K562 (cell line): Measurements from ENCODE around the gene COL26A1. TPM values are rescaled to one million over a fixed set of nuclear protein-coding genes. Genes with fewer than 3 reads are reported as not detected.

Experiments
- ATAC-seq: fragments of 200-7000 bp; cut with Tn5 transposase; 3 replicates; pipeline ENCODE4 v1.9.1; 2020; ENCODE audit warnings: moderate library complexity
- BruUV-seq: library from RNA; stranded (reverse); fragments of 400-500 nt; replicated peaks from 2 replicates; lab custom pipeline; 2021; lab: Mats Ljungman, UMichigan
- CTCF ChIA-PET: fragments of 300-600 bp; formaldehyde crosslinking; extraction: SDS; loops from one replicate; lab custom pipeline; 2021; ENCODE audit warnings: low intra/inter-chr PET ratio; lab: Yijun Ruan, JAX
- POLR2A ChIA-PET: fragments of 300-600, 350-650 bp; sonication (Branson Sonifier 250); formaldehyde crosslinking; extraction: SDS; loops from one replicate; lab custom pipeline; 2021; ENCODE audit warnings: antibody characterized with exemption, inconsistent platforms; lab: Yijun Ruan, JAX
- DNase-seq, 4 experiments: peaks; one replicate each; pipeline versions ENCODE4 v3.0.0 to v3.0.0-alpha.2; 2011 to 2018; ENCODE audit warnings: low spot score in 3 of 4, mixed read lengths in 3 of 4; ENCODE audit errors: extremely low read depth in 1 of 4
- FAIRE-seq: peaks from 2 replicates; lab custom pipeline; 2011; peaks lifted over from hg19 to GRCh38; lab: Jason Lieb, UNC
- H2AFZ ChIP-seq: 2 replicates; pipeline ENCODE4 v1.6.0; 2011; ENCODE audit warnings: low read depth, low read length, control low read depth, inconsistent platforms
- H3K27ac ChIP-seq: fragments of 200-600 bp; 3 replicates; pipeline ENCODE4 v1.8.0; 2011; ENCODE audit warnings: low read depth, mild to moderate bottlenecking, control low read depth, inconsistent platforms, low read length, moderate library complexity, mixed read lengths; ENCODE audit errors: extremely low read depth
- H3K27me3 ChIP-seq, 2 experiments: fragments of 300-600 bp in 1 of 2; 2 replicates in 1 of 2; 3 replicates in 1 of 2; pipeline versions ENCODE4 v1.6.0 to v1.8.0; 2011; ENCODE audit warnings: inconsistent platforms in 2 of 2, low read length in 2 of 2, mild to moderate bottlenecking in 1 of 2, mixed read lengths in 1 of 2, moderate library complexity in 1 of 2; ENCODE audit not compliant: control insufficient read depth in 2 of 2, insufficient read depth in 2 of 2
- H3K36me3 ChIP-seq: fragments of 300-600 bp; 3 replicates; pipeline ENCODE4 v1.8.0; 2011; ENCODE audit warnings: mild to moderate bottlenecking, low read length, inconsistent platforms; ENCODE audit not compliant: control insufficient read depth, insufficient read depth
- H3K4me1 ChIP-seq, 2 experiments: fragments of 200-600 bp in 1 of 2; replicated peaks in 1 of 2; 2 replicates in 1 of 2; 3 replicates in 1 of 2; pipeline versions ENCODE4 v1.5.1 to v1.8.0; 2011; ENCODE audit warnings: inconsistent platforms in 2 of 2, low read length in 2 of 2, mild to moderate bottlenecking in 1 of 2, mixed read lengths in 1 of 2, moderate library complexity in 1 of 2; ENCODE audit not compliant: control insufficient read depth in 2 of 2, insufficient read depth in 2 of 2
- H3K4me2 ChIP-seq: 2 replicates; pipeline ENCODE4 v1.6.1; 2011; ENCODE audit warnings: low read length, control low read depth, inconsistent platforms, mixed read lengths; ENCODE audit not compliant: insufficient read depth
- H3K4me3 ChIP-seq: fragments of 200-600 bp; sonication (generic), shearing (Covaris generic); 2 replicates; pipeline ENCODE4 v1.5.1; 2016; ENCODE audit warnings: control low read depth, inconsistent platforms
- H3K79me2 ChIP-seq: fragments of 200-600 bp; 3 replicates; pipeline ENCODE4 v1.8.0; 2011; ENCODE audit warnings: low read length, inconsistent platforms; ENCODE audit not compliant: control insufficient read depth, insufficient read depth
- H3K9ac ChIP-seq, 2 experiments: 2 replicates each; pipeline versions ENCODE4 v1.6.0 to v1.6.1; 2011; ENCODE audit warnings: low read depth in 2 of 2, low read length in 2 of 2, control low read depth in 1 of 2, inconsistent platforms in 1 of 2, mild to moderate bottlenecking in 1 of 2, mixed read lengths in 1 of 2; ENCODE audit not compliant: insufficient read depth in 1 of 2
- H3K9me1 ChIP-seq: one replicate; pipeline ENCODE4 v1.6.0; 2011; ENCODE audit warnings: inconsistent platforms, mild to moderate bottlenecking, low read length, moderate library complexity; ENCODE audit not compliant: control insufficient read depth, insufficient read depth
- H3K9me3 ChIP-seq: replicated peaks from 2 replicates; pipeline ENCODE4 v1.5.1; 2011; ENCODE audit warnings: low read depth, low read length, inconsistent platforms; ENCODE audit not compliant: control insufficient read depth, insufficient read depth
- H4K20me1 ChIP-seq: replicated peaks from 2 replicates; pipeline ENCODE4 v1.6.1; 2011; ENCODE audit warnings: low read length, inconsistent platforms, mixed read lengths; ENCODE audit not compliant: control insufficient read depth, insufficient read depth
- GTF3C2 ChIP-seq: IDR thresholded peaks from 3 replicates; pipeline ENCODE4 v1.6.1; 2011; ENCODE audit warnings: borderline replicate concordance, mild to moderate bottlenecking, moderate library complexity; ENCODE audit not compliant: insufficient read length; ENCODE audit errors: extremely low read depth
- MTA2 ChIP-seq: fragments of 450-650 bp; IDR thresholded peaks from 2 replicates; pipeline ENCODE4 v1.6.1; 2016; ENCODE audit warnings: low read depth
- NR4A1 ChIP-seq, 2 experiments: fragments of 250-450 bp in 1 of 2; fragments of 450-650 bp in 1 of 2; sonication (Bioruptor Pico) in 1 of 2; IDR thresholded peaks; 2 replicates each; pipeline versions ENCODE4 v1.4.0 to v1.6.1; 2016 to 2020; ENCODE audit warnings: mild to moderate bottlenecking in 2 of 2, missing compliant biosample characterization in 1 of 2, missing genetic modification characterization in 1 of 2, moderate library complexity in 1 of 2
- PKNOX1 ChIP-seq: fragments of 450-650 bp; IDR thresholded peaks from 2 replicates; pipeline ENCODE4 v1.6.1; 2016
- POLR3G ChIP-seq: IDR thresholded peaks from 2 replicates; pipeline ENCODE4 v1.6.1; 2011; ENCODE audit not compliant: insufficient read length, insufficient replicate concordance; ENCODE audit errors: extremely low read depth
- ZBTB11 ChIP-seq, 3 experiments: fragments of 200-800 bp in 1 of 3; fragments of 250-450 bp in 1 of 3; fragments of 450-650 bp in 1 of 3; sonication (Bioruptor Pico) in 1 of 3; sonication (Bioruptor generic) in 1 of 3; formaldehyde crosslinking in 1 of 3; IDR thresholded peaks; 2 replicates each; pipeline versions ENCODE4 v1.6.1 to v1.8.0; 2016 to 2022; ENCODE audit warnings: mild to moderate bottlenecking in 2 of 3, missing genetic modification characterization in 2 of 3, missing compliant biosample characterization in 1 of 3, moderate library complexity in 1 of 3
- ZNF395 ChIP-seq: fragments of 200-800 bp; sonication (Bioruptor generic); IDR thresholded peaks from 2 replicates; pipeline ENCODE4 v1.6.1; 2017; ENCODE audit warnings: missing genetic modification characterization, missing compliant biosample characterization
- ZNF449 ChIP-seq: fragments of 250-450 bp; sonication (Bioruptor Pico); IDR thresholded peaks from 2 replicates; pipeline ENCODE4 v1.8.0; 2022; ENCODE audit warnings: moderate library complexity, mild to moderate bottlenecking, inconsistent platforms
- WGBS: fragments of 100-300 bp; shearing (Covaris generic); methylation state at CpG from one replicate; pipeline ENCODE4 v1.1.6; 2016; ENCODE audit warnings: low coverage, mixed read lengths; ENCODE audit not compliant: insufficient coverage; ENCODE audit errors: missing lambda C conversion rate; 5-methylcytosine and 5-hydroxymethylcytosine counted together
- in situ Hi-C: fragments of 300-500 bp; cut with MboI; formaldehyde crosslinking; loops from 4 replicates; pipeline ENCODE4 v1.15.0; 2018; ENCODE audit warnings: inconsistent platforms, mixed read lengths
- intact Hi-C: fragments of 100-400 bp; cut with micrococcal nuclease; formaldehyde crosslinking; loops from 2 replicates; pipeline ENCODE4 v1.14.2; 2022
- polyA plus RNA-seq, 8 experiments: library from polyadenylated mRNA; depleted of rRNA in 4 of 8; stranded (reverse) in 5 of 8; unstranded in 3 of 8; fragments of >200 nt; fragmentation: Nextera tagmentation in 2 of 8; fragmentation: Illumina TruSeq in 1 of 8; extraction: Ambion mirVana in 2 of 8; extraction: Trizol in 1 of 8; gene quantifications; 2 replicates each; pipeline versions ENCODE4 v1.2.1 to v1.2.3, GENCODE V29; 2011 to 2014; ENCODE audit warnings: inconsistent platforms in 1 of 8, missing spikeins in 1 of 8
- total RNA-seq, 7 experiments: library from RNA; depleted of rRNA in 6 of 7; stranded (reverse); fragments of >200 nt in 6 of 7; fragmentation: Illumina TruSeq in 2 of 7; extraction: Trizol in 2 of 7; gene quantifications; 2 replicates each; pipeline versions ENCODE4 v1.2.1 to v1.2.3, GENCODE V29; 2011 to 2021; ENCODE audit warnings: low replicate concordance in 1 of 7

The COL26A1 gene
- total and polyA plus RNA-seq, 9 of the 15 experiments (the other 6 are each of a cell fraction or from before 2014, with no cell fraction given) = 0.04 to 0.39 (median 0.07) TPM; not detected in 5

- in situ Hi-C loops (no loop called here), intact Hi-C loops (loop anchor here (5.0 kb wide), 3 partner anchors 73 to 633 kb away; no protein-coding TSS in a partner anchor)
- no TSS peak for BruUV-seq
- Histone ChIP-seq H4K20me1 (0 out of 2 replicates have a peak, but pooled peaks cover 11% of the 10 kb centered on the region), H3K79me2 (no peaks in the 10 kb centered on the region), H3K4me3 (no peak overlapping the region), H3K36me3 (no peaks in the 10 kb centered on the region), H3K4me2 (no peak overlapping the region), H3K9me3 (no peaks in the 10 kb centered on the region), H3K9ac (no peak overlapping the region), H3K4me1 (peaks cover 0 to 14% of the 10 kb centered on the region in 2 experiments; a peak in 2 of 5 replicates), H3K27me3 (peaks cover 8 to 56% of the 10 kb centered on the region in 2 experiments; a peak in 4 of 5 replicates), H2AFZ (no peak overlapping the region), H3K9me1 (no peaks in the 10 kb centered on the region), H3K27ac (no peak overlapping the region)
- POLR2A ChIA-PET = interaction anchor here (1.2 kb wide), 1 partner anchor 660 kb away, joined by 3 read pairs; no protein-coding TSS in a partner anchor
- CTCF ChIA-PET = interaction anchor here (0.9 kb wide), 1 partner anchor 209 kb away, joined by 3 read pairs; no protein-coding TSS in a partner anchor
- no peak for DNase-seq
- no peak for ATAC-seq
- WGBS = 5% methylated on average over 4 of the region's 5 CpGs
- FAIRE-seq = no peak
- TF ChIP-seq GTF3C2 (no peak), NR4A1 (CRISPR knock-in tag; IDR thresholded peaks at IDR 0.05) (no peak), NR4A1 (tag; IDR thresholded peaks at IDR 0.05) (no peak), MTA2 (no peak), ZNF449 (CRISPR knock-in tag) (no peak), POLR3G (no peak), ZNF395 (CRISPR knock-in tag) (no peak), PKNOX1 (no peak), ZBTB11 (CRISPR knock-in tag; IDR thresholded peaks at IDR 0.05) (no peak)
Observed at GRCh38 chr7:101604331-101604933, 241.8 kb downstream of the COL26A1 start.
